HCT116 (cell line): ENCODE data around the gene C2CD4B. TPM values are rescaled to one million over a fixed set of nuclear protein-coding genes. Genes with fewer than 3 reads are reported as not detected.

Experiments used
- ATAC-seq: fragments of 200-7000 bp; cut with Tn5 transposase; 2 replicates; pipeline ENCODE4 v1.9.1; 2020; ENCODE audit warnings: mild to moderate bottlenecking, moderate library complexity
- BruUV-seq: library from RNA; stranded (reverse); fragments of 400-500 nt; replicated peaks from 2 replicates; lab custom pipeline; 2021; lab: Mats Ljungman, UMichigan
- CTCF ChIA-PET: fragments of 300-600 bp; sonication (Branson Sonifier 250); formaldehyde crosslinking; loops from one replicate; lab custom pipeline; 2021; ENCODE audit warnings: antibody characterized with exemption; lab: Charles Lee
- POLR2A ChIA-PET: fragments of 300-600, 350-600 bp; sonication (Branson Sonifier 250); formaldehyde crosslinking; loops from one replicate; lab custom pipeline; 2021; ENCODE audit warnings: antibody characterized with exemption; lab: Charles Lee
- RAD21 ChIA-PET, 2 experiments: fragments of 300-600 bp; sonication (Branson Sonifier 250); formaldehyde crosslinking; loops; one replicate each; lab custom pipeline; 2023; ENCODE audit warnings: low total read pairs in 2 of 2; ENCODE audit not compliant: uncharacterized antibody in 2 of 2, unreplicated experiment in 2 of 2, low non-redundant PET in 1 of 2; lab: Charles Lee
- DNase-seq: peaks from one replicate; pipeline ENCODE4 v3.0.0-alpha.2; 2010; ENCODE audit warnings: low read depth, low spot score
- H2AFZ ChIP-seq: fragments of 200-600 bp; shearing (Covaris generic), sonication (generic); 2 replicates; pipeline ENCODE4 v1.6.1; 2017; ENCODE audit warnings: low read depth, mixed run types, mixed read lengths, antibody characterized with exemption, low read length; ENCODE audit not compliant: poor library complexity, severe bottlenecking
- H3K27ac ChIP-seq: 2 replicates; pipeline ENCODE4 v1.5.1; 2012; ENCODE audit warnings: low read depth, low read length
- H3K27me3 ChIP-seq: fragments of 200-600 bp; sonication (generic); 2 replicates; pipeline ENCODE4 v1.6.1; 2016; ENCODE audit warnings: mixed run types, low read length, mixed read lengths; ENCODE audit not compliant: insufficient read depth
- H3K36me3 ChIP-seq, 2 experiments: fragments of 200-500 bp in 1 of 2; fragments of 200-600 bp in 1 of 2; sonication (Bioruptor generic) in 1 of 2; sonication (generic) in 1 of 2; 2 replicates each; pipeline versions ENCODE4 v1.5.1 to v1.6.1; 2014 to 2016; ENCODE audit warnings: low read length in 2 of 2, inconsistent platforms in 1 of 2, mixed read lengths in 1 of 2, mixed run types in 1 of 2; ENCODE audit not compliant: insufficient read depth in 2 of 2, control insufficient read depth in 1 of 2
- H3K4me1 ChIP-seq, 2 experiments: fragments of 200-600 bp in 1 of 2; sonication (generic) in 1 of 2; 2 replicates each; pipeline versions ENCODE4 v1.5.1 to v1.6.1; 2012 to 2017; ENCODE audit warnings: low read length in 2 of 2, inconsistent platforms in 1 of 2, mild to moderate bottlenecking in 1 of 2, mixed read lengths in 1 of 2, mixed run types in 1 of 2, moderate library complexity in 1 of 2; ENCODE audit not compliant: insufficient read depth in 2 of 2, control insufficient read depth in 1 of 2
- H3K4me2 ChIP-seq: fragments of 200-600 bp; sonication (generic); 2 replicates; pipeline ENCODE4 v1.6.1; 2017; ENCODE audit warnings: mixed run types, low read length, mixed read lengths
- H3K4me3 ChIP-seq, 2 experiments: fragments of 200-600 bp in 1 of 2; sonication (generic) in 1 of 2; replicated peaks in 1 of 2; 2 replicates each; pipeline ENCODE4 v1.5.1; 2011 to 2016; ENCODE audit warnings: low read length in 2 of 2, control low read depth in 1 of 2, low read depth in 1 of 2, mild to moderate bottlenecking in 1 of 2, mixed read lengths in 1 of 2, mixed run types in 1 of 2
- H3K79me2 ChIP-seq: fragments of 200-600 bp; sonication (generic); 2 replicates; pipeline ENCODE4 v1.6.1; 2017; ENCODE audit warnings: mild to moderate bottlenecking, mixed run types, low read length, moderate library complexity, mixed read lengths; ENCODE audit not compliant: insufficient read depth
- H3K9ac ChIP-seq: fragments of 200-600 bp; sonication (generic); 2 replicates; pipeline ENCODE4 v1.6.1; 2016; ENCODE audit warnings: low read length, mixed read lengths
- H3K9me2 ChIP-seq: fragments of 200-600 bp; sonication (generic), shearing (Covaris generic); 2 replicates; pipeline ENCODE4 v1.6.1; 2017; ENCODE audit warnings: mixed run types, mild to moderate bottlenecking, moderate library complexity; ENCODE audit not compliant: insufficient read depth
- H3K9me3 ChIP-seq, 2 experiments: fragments of 200-500 bp in 1 of 2; fragments of 200-600 bp in 1 of 2; sonication (Bioruptor generic) in 1 of 2; sonication (generic) in 1 of 2; 2 replicates each; pipeline ENCODE4 v1.6.1; 2014 to 2017; ENCODE audit warnings: low read length in 2 of 2, mixed read lengths in 2 of 2, inconsistent platforms in 1 of 2, low read depth in 1 of 2, mild to moderate bottlenecking in 1 of 2, mixed run types in 1 of 2, moderate library complexity in 1 of 2; ENCODE audit not compliant: control insufficient read depth in 1 of 2, insufficient read depth in 1 of 2
- H4K20me1 ChIP-seq: fragments of 200-600 bp; sonication (generic), shearing (Covaris generic); 2 replicates; pipeline ENCODE4 v1.6.1; 2017; ENCODE audit warnings: mixed run types, mild to moderate bottlenecking, moderate library complexity; ENCODE audit not compliant: insufficient read depth
- CBX3 ChIP-seq: IDR thresholded peaks from 2 replicates; pipeline ENCODE4 v1.6.1; 2012; ENCODE audit warnings: low read depth
- EGR1 ChIP-seq: IDR thresholded peaks from 2 replicates; pipeline ENCODE4 v1.6.1; 2012; ENCODE audit warnings: low read depth
- ELF1 ChIP-seq: IDR thresholded peaks from 2 replicates; pipeline ENCODE4 v1.6.1; 2012; ENCODE audit warnings: low read depth, borderline replicate concordance
- EZH2 ChIP-seq: fragments of 200-600 bp; sonication (generic); IDR thresholded peaks from 2 replicates; pipeline ENCODE4 v1.6.1; 2017; ENCODE audit warnings: antibody characterized with exemption, mixed run types
- FOSL1 ChIP-seq: IDR thresholded peaks from 2 replicates; pipeline ENCODE4 v1.6.1; 2012; ENCODE audit warnings: low read depth
- MAX ChIP-seq: IDR thresholded peaks from 2 replicates; pipeline ENCODE4 v1.6.1; 2012
- POLR2A ChIP-seq: IDR thresholded peaks from 2 replicates; pipeline ENCODE4 v1.7.0; 2011; ENCODE audit warnings: borderline replicate concordance; ENCODE audit not compliant: insufficient read depth, insufficient read length; ENCODE audit errors: extremely low read depth
- POLR2AphosphoS5 ChIP-seq: IDR thresholded peaks from 2 replicates; pipeline ENCODE4 v1.6.1; 2011; ENCODE audit warnings: mild to moderate bottlenecking, low read depth, low read length, moderate library complexity
- REST ChIP-seq: IDR thresholded peaks from 2 replicates; pipeline ENCODE4 v1.6.1; 2012; ENCODE audit warnings: low read depth
- SRF ChIP-seq: IDR thresholded peaks from 2 replicates; pipeline ENCODE4 v1.6.1; 2012; ENCODE audit warnings: low read depth
- TCF7L2 ChIP-seq: IDR thresholded peaks from 2 replicates; pipeline ENCODE4 v1.7.0; 2011; ENCODE audit warnings: borderline replicate concordance, inconsistent platforms; ENCODE audit not compliant: insufficient read depth, insufficient read length; ENCODE audit errors: extremely low read depth
- YY1 ChIP-seq: IDR thresholded peaks from 2 replicates; pipeline ENCODE4 v1.6.1; 2011; ENCODE audit warnings: low read length, low read depth, moderate library complexity, mild to moderate bottlenecking; ENCODE audit not compliant: insufficient replicate concordance; ENCODE audit errors: extremely low read depth
- ZBTB33 ChIP-seq: IDR thresholded peaks from 2 replicates; pipeline ENCODE4 v1.6.1; 2011; ENCODE audit warnings: mild to moderate bottlenecking, low read length, moderate library complexity; ENCODE audit not compliant: insufficient replicate concordance; ENCODE audit errors: extremely low read depth
- intact Hi-C: fragments of 100-400 bp; cut with micrococcal nuclease; formaldehyde crosslinking; loops from 2 replicates; pipeline ENCODE4 v1.10.0; 2022
- total RNA-seq: library from RNA; stranded (reverse); gene quantifications from one replicate; pipeline ENCODE4 v1.2.1, GENCODE V29; 2021; ENCODE audit not compliant: unreplicated experiment

C2CD4B gene
- total RNA-seq, 1 experiment from 2014 or later: not detected

- Histone ChIP-seq H3K9ac (no peak overlapping the region), H3K4me3 (no peak overlapping the region), H2AFZ (no peak overlapping the region), H4K20me1 (no peaks in the 10 kb centered on the region), H3K9me3 (no peaks in the 10 kb centered on the region), H3K27ac (no peak overlapping the region), H3K4me1 (no peaks in the 10 kb centered on the region), H3K36me3 (no peaks in the 10 kb centered on the region), H3K79me2 (no peaks in the 10 kb centered on the region), H3K27me3 (peaks cover 28% of the 10 kb centered on the region), H3K4me2 (no peak overlapping the region), H3K9me2 (no peaks in the 10 kb centered on the region)
- no peak for DNase-seq
- ChIA-PET CTCF (no interaction called here), RAD21 (no interaction called here), POLR2A (no interaction called here)
- intact Hi-C loops: no loop called here
- TF ChIP-seq REST: no peak
- TF ChIP-seq MAX: no peak
- ATAC-seq: no peak
- no TSS peak for BruUV-seq
Measured at GRCh38 chr15:62190675-62191074, 25.6 kb upstream of the C2CD4B start.

GRCh38 chr15:62190274-62190673 is 25.2 kb upstream of the C2CD4B start:
- no peak for DNase-seq
- CTCF ChIA-PET: no interaction called here
- ATAC-seq: no peak
- no peak overlapping the region for H3K4me3 ChIP-seq
- H4K20me1 ChIP-seq: no peaks in the 10 kb centered on the region
- H3K27ac ChIP-seq: no peak overlapping the region
- no peaks in the 10 kb centered on the region for H3K79me2 ChIP-seq
- no peak overlapping the region for H3K4me2 ChIP-seq
- RAD21 ChIA-PET: no interaction called here
- H3K9me2 ChIP-seq: no peaks in the 10 kb centered on the region
- no peak overlapping the region for H2AFZ ChIP-seq
- no peaks in the 10 kb centered on the region for H3K4me1 ChIP-seq
- intact Hi-C loops: no loop called here
- POLR2A ChIA-PET: no interaction called here
- no peak overlapping the region for H3K9ac ChIP-seq
- no peaks in the 10 kb centered on the region for H3K9me3 ChIP-seq
- H3K27me3 ChIP-seq: peaks cover 28% of the 10 kb centered on the region
- TF ChIP-seq POLR2AphosphoS5 (no peak), SRF (no peak), EZH2 (no peak), TCF7L2 (no peak), ELF1 (no peak), MAX (no peak), YY1 (no peak), POLR2A (no peak), ZBTB33 (no peak), FOSL1 (no peak), CBX3 (no peak), EGR1 (no peak)
- no TSS peak for BruUV-seq
- no peaks in the 10 kb centered on the region for H3K36me3 ChIP-seq
